Islet precursor cell (in vitro differentiated cells): Measurements from ENCODE around the gene RPL18A.

ENCODE experiments used
- DNase-seq: peaks from one replicate; pipeline ENCODE4 v3.0.0-alpha.2; 2018

The RPL18A gene

DNA sequence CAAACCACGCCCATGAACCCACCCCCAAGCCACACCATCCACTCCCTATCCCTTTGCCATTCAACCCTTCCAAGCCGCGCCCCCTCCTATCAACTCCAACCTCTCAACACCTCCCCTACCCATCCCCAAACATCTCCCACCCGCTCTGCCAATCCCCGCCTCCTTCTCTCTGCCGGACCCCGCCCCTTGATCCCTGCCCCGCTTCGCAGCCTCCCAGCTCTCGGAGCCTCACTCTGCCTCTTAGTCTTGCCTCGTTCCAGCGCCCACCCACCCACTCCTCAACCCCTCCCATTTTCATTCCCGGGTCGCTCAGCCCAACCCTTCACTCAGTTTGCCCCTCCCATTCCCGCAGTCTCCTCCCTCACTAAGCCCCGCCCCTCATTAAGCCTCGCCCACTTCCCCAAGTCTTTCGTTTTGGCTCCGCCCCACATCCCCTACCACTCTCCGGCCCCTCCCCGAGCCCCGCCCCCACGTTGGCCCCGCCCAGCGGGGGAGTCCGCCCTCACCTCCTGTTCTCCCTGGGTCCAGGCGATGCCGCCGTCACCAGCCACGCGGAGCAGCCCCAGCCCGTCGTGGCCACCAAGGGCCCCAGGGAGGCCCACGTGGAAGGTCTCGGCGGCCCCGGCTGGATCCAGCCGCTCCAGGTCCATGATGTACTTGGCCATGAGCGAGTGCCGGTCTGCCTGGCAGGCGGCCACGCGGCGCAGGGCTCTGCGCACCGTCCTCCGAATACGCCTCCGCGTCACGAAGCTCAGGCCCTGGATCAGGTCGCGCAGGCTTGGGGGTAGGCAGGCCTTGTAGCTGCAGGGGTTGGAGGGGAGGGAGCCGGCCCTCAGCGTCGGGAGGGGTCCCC, 17.7 kb upstream of the RPL18A start:
- peak; percentile 98 for DNase-seq

DNA sequence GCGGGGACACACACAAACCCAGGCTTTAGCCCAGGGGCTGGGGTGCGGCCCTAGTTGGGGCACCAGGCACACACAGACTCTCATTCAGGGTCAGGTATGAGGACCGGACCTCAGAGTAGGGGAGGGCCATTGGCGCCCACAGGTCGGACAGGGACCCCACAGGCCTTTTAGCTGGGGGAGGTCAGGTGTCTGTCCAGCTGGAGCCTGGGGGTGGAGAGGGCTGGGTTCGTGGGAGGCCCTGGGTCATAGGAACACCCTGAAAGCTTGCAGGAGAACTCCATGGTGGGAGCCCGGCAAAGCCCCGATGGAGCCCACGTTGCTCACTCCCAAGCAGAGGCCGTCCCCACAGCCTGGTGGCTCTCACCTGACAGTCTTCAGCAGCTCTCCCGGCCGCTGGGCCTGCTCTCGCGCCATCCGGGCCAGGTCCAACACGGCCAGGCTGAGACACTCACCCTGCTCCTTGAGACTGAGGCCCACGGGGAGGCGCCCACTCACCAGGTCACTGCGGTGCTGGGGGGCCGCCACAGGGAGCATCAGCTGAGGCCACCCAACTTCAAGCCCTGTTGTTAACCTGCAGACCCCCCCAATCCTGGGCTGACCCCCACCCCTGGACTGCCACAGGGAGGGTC, 16.9 kb upstream of the RPL18A start:
- DNase-seq = peak; percentile 47

- peak; percentile 29 for DNase-seq
Measured at GRCh38 chr19:17843292-17843827, 16.4 kb upstream of the RPL18A start.

DNA sequence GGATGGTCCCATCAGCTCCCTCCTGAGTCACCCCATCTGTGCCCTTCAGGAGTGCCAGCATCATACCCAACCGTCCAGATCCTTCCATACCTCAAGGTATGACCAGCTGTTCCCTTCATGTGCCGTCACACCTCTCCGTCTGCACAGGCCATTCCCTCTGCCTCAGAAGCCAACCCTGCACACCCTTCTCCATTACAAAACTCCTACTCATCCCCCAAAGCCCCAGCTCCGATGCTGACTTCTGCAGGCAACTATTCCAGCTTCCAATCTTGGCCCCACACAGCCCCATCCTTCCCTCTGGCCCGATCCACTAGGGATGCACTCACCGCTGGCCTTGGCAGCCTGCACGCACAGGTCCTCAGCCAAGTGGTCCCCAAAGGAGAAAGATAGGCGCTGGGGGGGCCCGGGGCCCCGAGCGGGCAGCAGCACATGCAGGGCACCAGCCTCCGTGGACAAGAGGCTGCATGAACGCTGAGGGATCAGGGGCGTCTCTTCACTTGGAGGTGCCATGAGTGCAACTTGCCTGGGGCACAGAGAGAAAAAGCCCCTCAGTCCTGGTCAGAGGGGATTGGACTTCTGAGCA, 15.7 kb upstream of the RPL18A start:
- DNase-seq = no peak

- DNase-seq = no peak
Measured at GRCh38 chr19:17846146-17846545, 13.6 kb upstream of the RPL18A start.

- peak; percentile 93 for DNase-seq
Measured at GRCh38 chr19:17847538-17848366, 12.0 kb upstream of the RPL18A start, which contains the start of gene JAK3. Gene JAK3, minus strand, starts transcription at chr19:17847982. Its CDS starts 3,565 bp downstream, at chr19:17844417.

DNA sequence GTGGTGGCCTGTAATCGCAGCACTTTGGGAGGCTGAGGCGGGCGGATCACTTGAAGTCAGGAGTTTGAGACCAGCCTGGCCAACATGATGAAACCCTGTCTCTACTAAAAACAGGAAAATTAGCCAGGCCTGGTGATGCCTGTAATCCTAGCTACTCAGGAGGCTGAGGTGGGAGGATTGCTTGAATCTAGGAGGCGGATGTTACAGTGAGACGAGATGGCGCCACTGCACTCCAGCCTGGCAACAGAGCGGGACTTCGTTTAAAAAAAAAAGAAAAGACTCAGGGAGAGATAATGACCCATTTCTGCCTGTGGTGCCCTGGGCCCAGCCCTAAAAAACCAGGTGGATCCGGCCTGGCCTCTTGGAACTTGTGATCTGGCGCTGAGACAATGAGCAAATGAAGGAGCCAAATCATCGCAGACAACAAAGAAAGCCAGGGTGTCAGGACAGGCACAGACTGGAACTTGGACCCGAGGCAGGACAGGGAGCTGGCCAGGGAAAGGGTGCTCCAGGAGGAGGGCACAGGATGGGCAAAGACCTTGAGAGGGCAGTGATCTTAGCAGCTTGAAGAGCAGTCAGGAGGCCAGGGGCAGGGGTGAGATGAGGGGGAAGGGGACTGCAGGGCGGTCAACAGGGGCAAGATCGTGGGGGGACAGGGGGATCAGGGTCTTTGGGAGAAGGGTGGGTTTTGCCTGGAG, 11.0 kb upstream of the RPL18A start:
- no peak for DNase-seq

DNA sequence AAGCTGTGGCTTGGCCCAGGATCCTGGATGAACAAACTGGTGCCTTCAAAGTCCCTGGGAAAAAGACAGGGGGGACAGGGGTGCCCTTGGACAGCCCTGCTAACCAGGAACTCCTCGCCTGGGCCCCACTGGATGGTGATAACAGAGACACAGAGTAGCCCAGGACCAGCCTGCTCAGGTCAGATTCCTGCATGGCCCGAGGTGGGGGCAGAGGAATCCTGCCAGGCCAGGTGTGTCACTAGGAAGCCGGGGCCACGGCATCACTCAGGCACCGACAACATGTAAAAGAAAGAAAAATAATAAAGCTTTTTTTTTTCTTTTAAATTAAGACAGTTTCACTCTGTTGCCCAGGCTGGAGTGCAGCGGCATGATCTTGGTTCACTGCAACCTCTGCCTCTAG, 5.6 kb upstream of the RPL18A start:
- DNase-seq = peak; percentile 45

DNA sequence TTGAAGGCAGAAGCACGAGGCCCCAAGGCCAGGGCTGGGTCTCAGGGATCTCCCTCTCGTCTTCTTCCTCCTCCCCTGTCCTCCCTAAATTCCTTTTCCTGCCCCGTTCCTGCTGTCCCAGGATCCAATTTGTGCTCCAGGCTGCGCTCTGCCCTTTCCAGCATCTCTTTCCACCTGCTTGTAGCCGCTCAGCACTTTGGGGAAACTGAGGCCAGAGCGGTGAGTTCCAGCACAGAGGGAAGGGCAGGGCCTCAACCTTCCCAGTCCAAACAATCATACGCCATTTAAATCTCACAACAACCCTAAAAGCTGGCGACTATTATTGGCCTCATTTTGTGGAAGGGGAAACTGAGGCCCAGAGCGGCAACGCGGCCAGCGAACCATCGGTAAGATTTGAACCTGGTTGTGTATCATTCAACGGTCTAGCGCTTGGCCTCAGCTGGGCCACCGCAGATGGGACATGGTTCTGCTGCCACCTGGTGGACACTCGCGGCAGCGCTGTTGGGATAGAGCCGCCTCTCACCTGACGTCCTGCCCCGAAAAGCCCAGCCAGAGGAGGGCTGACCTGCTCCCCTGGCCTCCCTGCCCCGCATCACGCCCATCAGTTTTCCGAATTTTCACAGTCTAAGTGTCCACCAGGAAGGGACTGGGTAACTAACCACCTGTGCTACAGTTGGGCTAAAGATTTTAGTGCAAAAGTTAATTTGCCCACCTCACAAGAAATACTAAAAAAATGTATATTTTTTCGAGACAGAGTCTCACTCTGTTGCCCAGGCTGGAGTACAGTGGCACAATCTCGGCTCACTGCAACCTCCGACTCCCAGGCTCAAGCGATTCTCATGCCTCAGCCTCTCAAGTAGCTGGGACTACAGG, 4.2 kb upstream of the RPL18A start:
- peak; percentile 90 for DNase-seq

DNA sequence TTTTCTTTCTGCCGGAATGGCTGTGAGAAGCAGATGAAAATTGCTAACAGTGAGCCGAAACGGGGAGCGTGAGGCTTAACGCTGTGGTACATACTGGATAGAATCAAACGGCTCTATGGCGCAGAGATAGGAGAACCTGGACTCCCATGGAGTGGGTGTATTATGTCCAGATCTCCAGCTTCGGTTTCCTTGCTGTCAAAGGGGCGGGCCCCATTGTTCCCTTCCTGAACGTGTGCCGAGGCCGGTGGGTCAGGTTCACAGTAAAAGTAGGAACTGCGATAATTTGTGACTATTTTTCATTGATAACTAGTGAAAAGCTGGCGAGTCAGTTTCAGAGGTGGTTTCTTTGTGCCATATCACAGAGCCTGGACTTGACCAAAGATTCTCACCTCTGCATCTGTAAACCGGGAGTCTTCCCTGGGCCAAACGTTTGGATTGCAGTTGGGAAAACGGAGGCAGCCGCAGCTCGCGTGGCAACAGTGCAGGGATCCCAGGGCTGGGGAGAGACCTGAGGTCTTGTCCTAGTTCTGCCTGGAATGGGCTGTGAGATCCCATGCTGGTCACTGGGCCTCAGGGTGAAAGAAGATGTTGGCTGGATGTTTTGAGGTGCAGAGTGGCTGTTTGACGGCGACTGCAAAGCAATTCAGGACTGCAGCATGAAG, 752 bp downstream of the RPL18A start:
- peak; percentile 35 for DNase-seq

GRCh38 chr19:17860993-17861360, 1.3 kb downstream of the RPL18A start:
- peak; percentile 25 for DNase-seq

DNA sequence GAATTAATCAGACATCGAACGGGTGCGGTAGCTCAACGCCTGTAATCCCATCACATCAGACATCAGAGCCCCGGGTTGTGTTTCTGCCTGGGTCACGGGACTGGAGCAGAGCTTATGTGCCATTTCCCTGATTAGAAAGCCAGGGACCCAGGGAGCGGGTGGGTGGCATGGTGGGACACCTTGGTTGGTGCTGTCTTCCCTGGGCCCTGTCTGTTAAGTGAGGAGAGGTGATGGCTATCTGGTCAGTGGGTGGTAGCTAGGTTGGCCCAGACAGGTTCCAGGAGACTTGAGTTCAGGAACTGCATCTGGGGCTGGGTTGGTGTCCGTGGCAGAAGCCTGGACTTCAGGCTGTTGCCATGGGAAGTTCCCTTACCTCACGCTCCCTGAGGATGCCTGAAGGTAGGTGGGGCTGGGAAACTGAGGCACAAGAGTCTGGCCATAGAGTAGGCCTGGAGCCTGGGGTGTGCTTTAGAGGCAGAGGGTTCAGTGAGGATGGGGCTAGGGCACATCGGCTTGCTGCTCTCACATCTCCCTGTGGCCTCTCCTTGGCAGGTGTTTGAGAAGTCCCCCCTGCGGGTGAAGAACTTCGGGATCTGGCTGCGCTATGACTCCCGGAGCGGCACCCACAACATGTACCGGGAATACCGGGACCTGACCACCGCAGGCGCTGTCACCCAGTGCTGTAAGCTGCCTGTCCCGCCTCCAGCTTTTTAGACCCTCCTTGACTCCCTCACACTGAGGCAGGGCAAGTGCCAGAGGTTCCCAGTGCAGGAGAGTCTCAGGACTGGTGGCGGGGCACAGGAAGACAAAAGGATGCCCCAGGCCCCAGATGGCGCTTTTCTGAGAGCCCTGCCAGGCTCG, 2.1 kb downstream of the RPL18A start:
- peak; percentile 38 for DNase-seq

- no peak for DNase-seq
Measured at GRCh38 chr19:17862711-17863519, 3.2 kb downstream of the RPL18A start.

GRCh38 chr19:17863520-17864182, 3.9 kb downstream of the RPL18A start:
- DNase-seq = no peak

- no peak for DNase-seq
Measured at GRCh38 chr19:17865364-17866311, 5.9 kb downstream of the RPL18A start.

DNA sequence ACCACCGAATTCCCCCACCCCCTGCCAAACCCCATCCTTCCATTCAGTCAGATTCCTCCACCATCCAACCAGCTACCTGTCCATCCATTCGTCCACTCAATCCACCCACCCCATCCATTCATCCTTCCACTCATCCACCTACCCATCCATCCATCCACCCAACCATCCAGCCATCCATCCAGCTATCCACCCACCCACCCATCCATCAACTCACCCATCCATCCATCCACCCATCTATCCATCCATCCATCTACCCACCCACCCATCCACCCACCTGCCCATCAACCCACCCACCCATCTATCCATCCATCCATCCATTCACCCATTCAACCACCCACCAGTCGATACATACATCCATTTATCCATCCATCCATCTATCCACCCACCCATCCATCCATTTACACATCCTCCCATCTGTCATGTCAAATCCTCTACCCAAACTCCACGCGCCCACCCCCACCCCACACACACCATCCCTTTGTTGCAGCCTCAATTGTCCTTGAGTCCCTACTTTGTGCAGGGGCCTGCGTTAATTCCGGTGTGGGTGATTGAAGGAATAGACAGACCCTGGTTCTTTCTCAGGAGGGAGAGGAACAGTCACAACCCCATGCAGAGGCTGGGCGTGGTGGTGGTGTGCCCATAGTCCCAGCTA, 6.7 kb downstream of the RPL18A start:
- no peak for DNase-seq
